ENCODE data around the gene ZG16B.
A peak's percentile ranks its signal among the peaks of the same experiment; 100 is the strongest.

ZG16B gene

GRCh38 chr16:2854700-2855309, 24.7 kb downstream of the ZG16B start:
- Histone ChIP-seq H3K27ac (ENCODE audit: low read length) (no peak overlapping the region), H3K4me3 (ENCODE audit: low read length) (no peak overlapping the region), H3K4me1 (ENCODE audit: control insufficient read depth, low read depth, low read length) (no peaks in the 10 kb centered on the region), H3K27me3 (ENCODE audit: control insufficient read depth, insufficient read depth, low read length) (peaks cover 30% of the 10 kb centered on the region), H3K36me3 (ENCODE audit: control insufficient read depth, low read depth, low read length) (no peaks in the 10 kb centered on the region), H3K9me3 (ENCODE audit: control insufficient read depth, low read depth, low read length) (no peaks in the 10 kb centered on the region), H3K9ac (ENCODE audit: low read length) (no peak overlapping the region)

GRCh38 chr16:2855536-2855935, 25.4 kb downstream of the ZG16B start:
- Histone ChIP-seq H3K27me3 (ENCODE audit: control insufficient read depth, insufficient read depth, low read length) (peaks cover 34% of the 10 kb centered on the region), H3K9me3 (ENCODE audit: control insufficient read depth, low read depth, low read length) (no peaks in the 10 kb centered on the region), H3K4me1 (ENCODE audit: control insufficient read depth, low read depth, low read length) (no peaks in the 10 kb centered on the region), H3K27ac (ENCODE audit: low read length) (no peak overlapping the region), H3K36me3 (ENCODE audit: control insufficient read depth, low read depth, low read length) (no peaks in the 10 kb centered on the region), H3K9ac (ENCODE audit: low read length) (no peak overlapping the region), H3K4me3 (ENCODE audit: low read length) (no peak overlapping the region)

- no peak overlapping the region for H3K9ac ChIP-seq (ENCODE audit: low read length)
- H3K27me3 ChIP-seq (ENCODE audit: control insufficient read depth, insufficient read depth, low read length) = peaks cover 34% of the 10 kb centered on the region
- H3K36me3 ChIP-seq (ENCODE audit: control insufficient read depth, low read depth, low read length) = no peaks in the 10 kb centered on the region
- H3K9me3 ChIP-seq (ENCODE audit: control insufficient read depth, low read depth, low read length) = no peaks in the 10 kb centered on the region
- no peaks in the 10 kb centered on the region for H3K4me1 ChIP-seq (ENCODE audit: control insufficient read depth, low read depth, low read length)
- H3K4me3 ChIP-seq (ENCODE audit: low read length) = no peak overlapping the region
- H3K27ac ChIP-seq (ENCODE audit: low read length) = no peak overlapping the region
Measured at GRCh38 chr16:2856061-2856670, 26.1 kb downstream of the ZG16B start.

- Histone ChIP-seq H3K9me3 (ENCODE audit: control insufficient read depth, low read depth, low read length) (no peaks in the 10 kb centered on the region), H3K27me3 (ENCODE audit: control insufficient read depth, insufficient read depth, low read length) (peaks cover 34% of the 10 kb centered on the region), H3K27ac (ENCODE audit: low read length) (no peak overlapping the region), H3K4me1 (ENCODE audit: control insufficient read depth, low read depth, low read length) (no peaks in the 10 kb centered on the region), H3K4me3 (ENCODE audit: low read length) (no peak overlapping the region), H3K9ac (ENCODE audit: low read length) (no peak overlapping the region), H3K36me3 (ENCODE audit: control insufficient read depth, low read depth, low read length) (no peaks in the 10 kb centered on the region)
Measured at GRCh38 chr16:2856686-2857450, 26.8 kb downstream of the ZG16B start.

- Histone ChIP-seq H3K27me3 (ENCODE audit: control insufficient read depth, insufficient read depth, low read length) (peaks cover 34% of the 10 kb centered on the region), H3K27ac (ENCODE audit: low read length) (no peak within 1 kb of the TSS), H3K9me3 (ENCODE audit: control insufficient read depth, low read depth, low read length) (no peaks in the 10 kb centered on the region), H3K9ac (ENCODE audit: low read length) (no peak within 1 kb of the TSS), H3K4me3 (ENCODE audit: low read length) (peak within 1 kb of the TSS; percentile 23), H3K36me3 (ENCODE audit: control insufficient read depth, low read depth, low read length) (no peaks in the 10 kb centered on the region), H3K4me1 (ENCODE audit: control insufficient read depth, low read depth, low read length) (no peaks in the 10 kb centered on the region)
Measured at GRCh38 chr16:2857451-2858244, 27.5 kb downstream of the ZG16B start, which contains the start of gene PRSS22. TSS of gene PRSS22 (minus strand) at chr16:2858170. CDS start at chr16:2858104, 66 bp downstream.

GRCh38 chr16:2858245-2859025, 28.3 kb downstream of the ZG16B start:
- Histone ChIP-seq H3K27ac (ENCODE audit: low read length) (no peak overlapping the region), H3K4me3 (ENCODE audit: low read length) (peak overlapping the region; percentile 23), H3K4me1 (ENCODE audit: control insufficient read depth, low read depth, low read length) (no peaks in the 10 kb centered on the region)

GRCh38 chr16:2859686-2860265, 29.7 kb downstream of the ZG16B start:
- no peaks in the 10 kb centered on the region for H3K36me3 ChIP-seq (ENCODE audit: control insufficient read depth, low read depth, low read length)
- H3K9ac ChIP-seq (ENCODE audit: low read length) = no peak overlapping the region
- H3K27ac ChIP-seq (ENCODE audit: low read length) = no peak overlapping the region
- H3K4me3 ChIP-seq (ENCODE audit: low read length) = no peak overlapping the region
- peaks cover 50% of the 10 kb centered on the region for H3K27me3 ChIP-seq (ENCODE audit: control insufficient read depth, insufficient read depth, low read length)
- H3K9me3 ChIP-seq (ENCODE audit: control insufficient read depth, low read depth, low read length) = no peaks in the 10 kb centered on the region
- H3K4me1 ChIP-seq (ENCODE audit: control insufficient read depth, low read depth, low read length) = no peaks in the 10 kb centered on the region

More at GRCh38 chr16:2858245-2859025, 28.3 kb downstream of the ZG16B start:
- H3K27me3 ChIP-seq (ENCODE audit: control insufficient read depth, insufficient read depth, low read length) = peaks cover 37% of the 10 kb centered on the region
- H3K9ac ChIP-seq (ENCODE audit: low read length) = no peak overlapping the region
- H3K9me3 ChIP-seq (ENCODE audit: control insufficient read depth, low read depth, low read length) = no peaks in the 10 kb centered on the region
- H3K36me3 ChIP-seq (ENCODE audit: control insufficient read depth, low read depth, low read length) = no peaks in the 10 kb centered on the region

GRCh38 chr16:2860826-2861567, 30.9 kb downstream of the ZG16B start:
- H3K4me3 ChIP-seq (ENCODE audit: low read length) = no peak overlapping the region
- H3K27ac ChIP-seq (ENCODE audit: low read length) = no peak overlapping the region
- H3K9me3 ChIP-seq (ENCODE audit: control insufficient read depth, low read depth, low read length) = no peaks in the 10 kb centered on the region
- H3K9ac ChIP-seq (ENCODE audit: low read length) = no peak overlapping the region
- H3K27me3 ChIP-seq (ENCODE audit: control insufficient read depth, insufficient read depth, low read length) = peaks cover 63% of the 10 kb centered on the region
- H3K4me1 ChIP-seq (ENCODE audit: control insufficient read depth, low read depth, low read length) = no peaks in the 10 kb centered on the region
- H3K36me3 ChIP-seq (ENCODE audit: control insufficient read depth, low read depth, low read length) = no peaks in the 10 kb centered on the region

- H3K4me3 ChIP-seq (ENCODE audit: low read length) = no peak overlapping the region
Measured at GRCh38 chr16:2865651-2866050, 35.5 kb downstream of the ZG16B start.

GRCh38 chr16:2866431-2866830, 36.3 kb downstream of the ZG16B start:
- Histone ChIP-seq H3K27me3 (ENCODE audit: control insufficient read depth, insufficient read depth, low read length) (peaks cover 61% of the 10 kb centered on the region), H3K9me3 (ENCODE audit: control insufficient read depth, low read depth, low read length) (no peaks in the 10 kb centered on the region), H3K9ac (ENCODE audit: low read length) (no peak overlapping the region), H3K36me3 (ENCODE audit: control insufficient read depth, low read depth, low read length) (no peaks in the 10 kb centered on the region), H3K4me3 (ENCODE audit: low read length) (no peak overlapping the region), H3K4me1 (ENCODE audit: control insufficient read depth, low read depth, low read length) (peaks cover 3% of the 10 kb centered on the region), H3K27ac (ENCODE audit: low read length) (no peak overlapping the region)

More at GRCh38 chr16:2865651-2866050, 35.5 kb downstream of the ZG16B start:
- Histone ChIP-seq H3K27me3 (ENCODE audit: control insufficient read depth, insufficient read depth, low read length) (peaks cover 54% of the 10 kb centered on the region), H3K9me3 (ENCODE audit: control insufficient read depth, low read depth, low read length) (no peaks in the 10 kb centered on the region), H3K36me3 (ENCODE audit: control insufficient read depth, low read depth, low read length) (no peaks in the 10 kb centered on the region), H3K9ac (ENCODE audit: low read length) (no peak overlapping the region), H3K4me1 (ENCODE audit: control insufficient read depth, low read depth, low read length) (peaks cover 3% of the 10 kb centered on the region), H3K27ac (ENCODE audit: low read length) (no peak overlapping the region)
